A673 (cell line): ENCODE measurements around the gene KYNU.

Experiments
- CTCF ChIP-seq: fragments of 300-800, 200-600 bp; sonication (generic); conservative IDR thresholded peaks from 2 replicates; pipeline ENCODE4 v1.5.1; 2017; ENCODE audit warnings: low read depth, mild to moderate bottlenecking, antibody characterized with exemption, low read length, moderate library complexity, mixed read lengths
- EZH2 ChIP-seq: fragments of 200-600 bp; sonication (generic); IDR thresholded peaks from 2 replicates; pipeline ENCODE4 v1.6.1; 2017; ENCODE audit warnings: borderline replicate concordance, low read depth, mild to moderate bottlenecking, mixed read lengths, antibody characterized with exemption, low read length; ENCODE audit not compliant: poor library complexity, severe bottlenecking

GRCh38 chr2:142842369-142842768 lies 35.1 kb upstream of the KYNU start:
- no peak for TF ChIP-seq CTCF
- TF ChIP-seq EZH2 = no peak
